OCI-LY3 (cell line): ENCODE results near the gene SCGB1D1.

ENCODE experiments used
- EZH2phosphoT487 ChIP-seq: fragments of 200-600 bp; shearing (Covaris generic); IDR thresholded peaks from 2 replicates; pipeline ENCODE4 v1.6.1; 2018; ENCODE audit warnings: antibody characterized with exemption, mixed run types, low read depth
- TF ChIP-seq, protein P1 (sequence below): fragments of 200-600, 300-600 bp; sonication (generic); IDR thresholded peaks from 2 replicates; pipeline ENCODE4 v1.5.1; 2014; ENCODE audit warnings: antibody characterized with exemption, low read length, low read depth

DNA sequence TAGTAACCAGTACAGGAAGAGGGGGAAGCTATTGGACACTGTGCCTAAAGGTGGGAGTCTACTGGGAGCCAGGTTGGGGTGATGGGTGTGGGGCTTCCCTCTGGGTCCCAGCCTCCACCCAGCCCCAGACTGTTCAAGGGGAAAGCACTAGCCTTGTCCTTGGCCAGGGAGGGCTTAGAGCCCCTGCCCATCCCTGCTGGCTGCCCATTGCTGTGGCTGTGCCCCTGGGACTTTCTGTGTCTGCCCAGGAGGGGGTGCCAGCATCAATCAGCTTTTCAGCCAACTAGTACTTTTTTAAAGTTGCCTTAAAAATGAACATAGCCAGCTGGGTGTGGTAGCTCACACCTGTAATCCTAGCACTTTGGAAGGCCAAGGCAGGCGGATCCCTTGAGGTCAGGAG is 46.3 kb upstream of the SCGB1D1 start:
- TF ChIP-seq EZH2phosphoT487 = no peak
- TF ChIP-seq, protein P1, sequence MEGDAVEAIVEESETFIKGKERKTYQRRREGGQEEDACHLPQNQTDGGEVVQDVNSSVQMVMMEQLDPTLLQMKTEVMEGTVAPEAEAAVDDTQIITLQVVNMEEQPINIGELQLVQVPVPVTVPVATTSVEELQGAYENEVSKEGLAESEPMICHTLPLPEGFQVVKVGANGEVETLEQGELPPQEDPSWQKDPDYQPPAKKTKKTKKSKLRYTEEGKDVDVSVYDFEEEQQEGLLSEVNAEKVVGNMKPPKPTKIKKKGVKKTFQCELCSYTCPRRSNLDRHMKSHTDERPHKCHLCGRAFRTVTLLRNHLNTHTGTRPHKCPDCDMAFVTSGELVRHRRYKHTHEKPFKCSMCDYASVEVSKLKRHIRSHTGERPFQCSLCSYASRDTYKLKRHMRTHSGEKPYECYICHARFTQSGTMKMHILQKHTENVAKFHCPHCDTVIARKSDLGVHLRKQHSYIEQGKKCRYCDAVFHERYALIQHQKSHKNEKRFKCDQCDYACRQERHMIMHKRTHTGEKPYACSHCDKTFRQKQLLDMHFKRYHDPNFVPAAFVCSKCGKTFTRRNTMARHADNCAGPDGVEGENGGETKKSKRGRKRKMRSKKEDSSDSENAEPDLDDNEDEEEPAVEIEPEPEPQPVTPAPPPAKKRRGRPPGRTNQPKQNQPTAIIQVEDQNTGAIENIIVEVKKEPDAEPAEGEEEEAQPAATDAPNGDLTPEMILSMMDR = 0 out of 2 replicates have a peak, but pooled peaks have one; percentile 7
